HG03457 (cell line): Measurements from ENCODE around the gene ADAMTS2.

Source experiments
- ATAC-seq: cut with Tn5 transposase; IDR thresholded peaks from one replicate; pipeline ENCODE4 v1.9.1; 2021; ENCODE audit warnings: moderate number of reproducible peaks; ENCODE audit not compliant: unreplicated experiment

Gene ADAMTS2

GRCh38 chr5:179204572-179204971 lies 140.7 kb downstream of the ADAMTS2 start:
- no peak for ATAC-seq

- ATAC-seq, result no peak
Measured at GRCh38 chr5:179203248-179203647, 142.0 kb downstream of the ADAMTS2 start.

GRCh38 chr5:179201986-179202385 lies 143.3 kb downstream of the ADAMTS2 start:
- ATAC-seq, result no peak

GRCh38 chr5:179199246-179199645 lies 146.0 kb downstream of the ADAMTS2 start:
- no peak for ATAC-seq

- ATAC-seq, result no peak
Measured at GRCh38 chr5:179198825-179199224, 146.4 kb downstream of the ADAMTS2 start.

- ATAC-seq, result no peak
Measured at GRCh38 chr5:179196405-179197079, 148.7 kb downstream of the ADAMTS2 start.

GRCh38 chr5:179195561-179196404 lies 149.5 kb downstream of the ADAMTS2 start:
- ATAC-seq, result no peak

GRCh38 chr5:179194941-179195381 lies 150.3 kb downstream of the ADAMTS2 start:
- no peak for ATAC-seq

- ATAC-seq, result no peak
Measured at GRCh38 chr5:179194201-179194910, 150.9 kb downstream of the ADAMTS2 start.

- ATAC-seq, result no peak
Measured at GRCh38 chr5:179193746-179194145, 151.5 kb downstream of the ADAMTS2 start.

GRCh38 chr5:179192891-179193470 lies 152.3 kb downstream of the ADAMTS2 start:
- no peak for ATAC-seq

GRCh38 chr5:179192185-179192890 lies 152.9 kb downstream of the ADAMTS2 start:
- no peak for ATAC-seq

- ATAC-seq, result no peak
Measured at GRCh38 chr5:179191506-179192184, 153.6 kb downstream of the ADAMTS2 start.

- ATAC-seq, result no peak
Measured at GRCh38 chr5:179190851-179191505, 154.3 kb downstream of the ADAMTS2 start.

- no peak for ATAC-seq
Measured at GRCh38 chr5:179188636-179189035, 156.6 kb downstream of the ADAMTS2 start.

- ATAC-seq, result no peak
Measured at GRCh38 chr5:179187681-179188575, 157.3 kb downstream of the ADAMTS2 start.

GRCh38 chr5:179187229-179187678 lies 158.0 kb downstream of the ADAMTS2 start:
- ATAC-seq, result no peak

- ATAC-seq, result no peak
Measured at GRCh38 chr5:179186801-179187200, 158.5 kb downstream of the ADAMTS2 start.
